ENCODE measurements around the gene CYTH3.

DNA sequence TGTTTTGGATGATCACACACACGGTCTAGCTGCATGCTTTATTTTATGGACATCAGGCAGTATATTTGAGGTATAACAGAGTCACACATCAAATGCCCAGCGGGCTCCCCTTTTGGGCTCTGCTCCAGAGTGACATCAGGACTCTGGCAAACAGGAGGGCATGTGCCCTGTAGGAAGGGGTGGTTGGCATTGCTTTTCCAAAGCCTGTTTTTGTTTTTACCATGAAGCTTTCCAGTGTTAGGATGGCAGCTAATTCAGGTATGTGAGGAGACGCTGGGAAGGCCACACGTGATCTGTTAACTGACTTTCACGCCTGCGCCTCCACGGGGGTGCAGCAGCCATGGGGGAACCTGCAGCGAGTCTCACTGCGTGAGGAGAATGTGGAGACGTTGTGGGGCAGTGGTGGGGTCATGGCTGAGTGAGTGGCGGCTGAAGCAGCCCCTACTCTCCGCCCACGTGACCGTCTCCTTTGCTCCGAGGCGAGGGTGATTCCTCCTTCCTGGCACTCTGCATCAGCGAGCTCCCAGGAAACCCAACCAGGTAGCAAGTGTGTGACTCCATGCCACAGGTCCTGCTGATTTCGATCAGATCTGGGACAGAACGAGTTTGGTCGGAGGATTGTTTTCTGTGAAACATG lies 123.6 kb downstream of the CYTH3 start:
- TF ChIP-seq POLR2A (IDR thresholded peaks at IDR 0.05; ENCODE audit: low read depth, low read length), result no peak
- no peak for TF ChIP-seq POLR2AphosphoS5 (IDR thresholded peaks at IDR 0.05; ENCODE audit: low read depth, low read length)
- no peak for TF ChIP-seq POU2F2 (IDR thresholded peaks at IDR 0.05; ENCODE audit: low read depth, low read length)
- no peak for TF ChIP-seq SPI1 (IDR thresholded peaks at IDR 0.05; ENCODE audit: low read depth, low read length)
- TF ChIP-seq TAF1 (IDR thresholded peaks at IDR 0.05; ENCODE audit: low read depth, low read length), result no peak
- no peak for TF ChIP-seq PAX5 (IDR thresholded peaks at IDR 0.05; ENCODE audit: insufficient read depth, low read length, severe bottlenecking)
